ENCODE results near the gene FTCD. TPM values are rescaled to one million over a fixed set of nuclear protein-coding genes. Genes with fewer than 3 reads are reported as not detected.
A peak's percentile ranks its signal among the peaks of the same experiment; 100 is the strongest.
"Not testable (repeated sequence)": the region's sequence is repeated elsewhere in the genome, so short reads cannot be mapped to it uniquely, and the experiment has no call there.

FTCD gene
- total RNA-seq, 8 experiments from 2014 or later: 0.29 to 4.0 (median 1.1) TPM; not detected in 3

DNA sequence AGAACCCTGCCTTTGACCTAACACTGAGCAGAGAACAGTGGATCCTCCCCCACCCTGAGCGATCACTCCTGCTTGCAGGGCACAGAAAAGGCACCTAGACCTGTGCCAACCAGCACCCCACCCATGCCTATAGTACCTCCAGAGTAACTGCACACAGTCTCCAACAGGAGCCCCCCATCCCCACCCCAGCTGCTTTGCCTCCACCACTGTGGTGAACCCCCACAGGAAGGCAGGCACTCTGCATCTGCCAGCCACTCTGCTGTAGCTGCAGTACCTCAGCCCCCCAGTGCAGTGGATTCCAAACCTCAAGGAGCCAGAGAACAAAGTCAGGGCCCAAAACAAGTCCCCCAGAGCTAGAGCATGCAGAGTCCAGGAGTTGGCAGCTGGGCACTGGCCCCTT lies 18.2 kb upstream of the FTCD start:
- Histone ChIP-seq H3K27ac (no peak overlapping the region), H3K4me3 (no peak overlapping the region), H3K4me1 (replicated peaks in 1 of 2) (no peaks in the 10 kb centered on the region)
- no peak for ATAC-seq (replicated peaks in 6 of 8)
- in situ Hi-C loops (cut with MboI; ENCODE audit: low pct_unique_long_range_greater_than_20kb in 2 of 9, low sequenced_read_pairs in 9 of 9, unreplicated experiment in 9 of 9): no loop called here
- WGBS, 10 experiments: 100% methylated on average over 1 of the region's 1 CpG; no CpG with 5 or more reads in 9 of the 10 experiments

DNA sequence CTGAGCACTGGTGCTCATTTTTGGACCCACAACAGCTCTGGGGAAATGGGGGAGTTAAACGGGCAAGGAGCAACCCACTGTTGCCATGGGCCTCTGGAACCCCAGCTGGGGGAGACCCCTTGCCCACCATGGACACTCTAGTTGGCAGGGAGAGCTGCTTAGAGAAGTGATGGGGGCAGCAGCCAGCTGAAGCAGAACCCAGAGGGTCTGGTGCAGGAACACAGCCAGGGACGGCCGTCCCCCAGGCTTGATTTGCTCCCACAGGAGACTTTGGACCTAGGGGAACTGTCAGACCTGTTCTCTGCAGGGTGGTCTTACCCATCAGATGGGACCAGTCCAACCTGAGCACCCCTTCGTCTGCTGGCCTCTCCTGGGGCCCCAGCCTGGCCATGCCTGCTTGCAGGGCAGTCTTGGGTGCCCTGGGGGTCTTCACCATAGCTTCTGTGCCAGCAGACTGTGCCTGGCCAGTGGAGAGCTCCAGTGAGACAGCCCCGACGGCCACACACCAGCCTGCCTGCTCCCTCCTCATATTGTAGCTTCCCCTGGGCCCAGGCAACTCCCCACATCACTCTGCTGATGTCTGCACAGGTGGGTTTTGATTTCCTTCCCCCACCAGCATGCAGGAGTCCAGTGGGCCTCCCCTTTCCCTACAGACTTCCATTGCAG lies 17.6 kb upstream of the FTCD start:
- Histone ChIP-seq H3K27ac (no peak overlapping the region), H3K4me1 (replicated peaks in 1 of 2) (no peaks in the 10 kb centered on the region), H3K4me3 (no peak overlapping the region)
- in situ Hi-C loops (cut with MboI; ENCODE audit: low pct_unique_long_range_greater_than_20kb in 2 of 9, low sequenced_read_pairs in 9 of 9, unreplicated experiment in 9 of 9): no loop called here
- ATAC-seq (replicated peaks in 6 of 8): no peak
- WGBS, 10 experiments: 0 to 92% (median 31%) methylated on average over 1 to 2 of the region's 6 CpGs; no CpG with 5 or more reads in 6 of the 10 experiments

DNA sequence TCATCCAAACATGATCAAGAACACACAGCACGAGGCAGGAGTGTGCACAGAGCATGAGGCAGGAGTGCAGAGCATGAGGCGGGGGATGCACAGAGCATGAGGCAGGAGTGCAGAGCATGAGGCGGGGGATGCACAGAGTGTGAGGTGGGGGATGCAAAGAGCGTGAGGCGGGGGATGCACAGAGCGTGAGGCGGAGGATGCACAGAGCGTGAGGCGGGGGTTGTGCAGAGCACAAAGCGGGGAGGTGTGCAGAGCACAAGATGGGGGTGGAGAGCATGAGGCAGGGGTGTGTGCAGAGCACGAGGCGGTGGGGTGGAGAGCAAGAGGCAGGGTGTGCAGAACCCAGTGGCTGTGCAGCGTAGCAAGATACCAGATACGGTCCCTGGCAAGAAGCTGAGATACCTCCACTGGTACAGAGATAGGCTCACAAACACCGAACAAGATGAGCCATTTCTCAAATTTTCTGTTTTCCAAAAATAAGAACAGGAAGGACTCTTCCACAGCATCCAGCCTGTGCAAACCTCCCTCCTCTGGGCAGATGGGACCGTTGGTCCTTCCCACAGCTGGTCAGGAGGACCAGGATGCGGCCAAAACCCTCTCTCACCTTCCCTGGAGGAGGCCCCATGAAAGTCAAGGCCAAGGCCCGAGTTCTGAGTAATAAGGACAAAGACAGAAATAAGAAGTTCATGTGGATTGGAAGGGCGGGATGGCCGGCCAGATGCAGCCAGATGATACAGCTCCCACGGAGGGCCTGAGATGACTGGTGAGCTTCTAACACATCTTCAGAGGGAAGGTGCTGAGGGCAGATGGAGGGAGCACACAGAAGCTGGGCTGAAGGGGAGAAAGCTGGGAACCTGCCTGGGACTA lies 16.9 kb upstream of the FTCD start:
- 63 to 100% (median 93%) methylated on average over 1 to 9 of the region's 21 CpGs; no CpG with 5 or more reads in 3 of the 10 experiments for WGBS, 10 experiments
- in situ Hi-C loops (cut with MboI; ENCODE audit: low pct_unique_long_range_greater_than_20kb in 2 of 9, low sequenced_read_pairs in 9 of 9, unreplicated experiment in 9 of 9): no loop called here
- peak in 4 of 8 experiments; percentile 29 to 41 (median 38) for ATAC-seq (replicated peaks in 6 of 8)
- Histone ChIP-seq H3K4me3 (no peak overlapping the region), H3K4me1 (replicated peaks in 1 of 2) (no peaks in the 10 kb centered on the region), H3K27ac (no peak overlapping the region)

DNA sequence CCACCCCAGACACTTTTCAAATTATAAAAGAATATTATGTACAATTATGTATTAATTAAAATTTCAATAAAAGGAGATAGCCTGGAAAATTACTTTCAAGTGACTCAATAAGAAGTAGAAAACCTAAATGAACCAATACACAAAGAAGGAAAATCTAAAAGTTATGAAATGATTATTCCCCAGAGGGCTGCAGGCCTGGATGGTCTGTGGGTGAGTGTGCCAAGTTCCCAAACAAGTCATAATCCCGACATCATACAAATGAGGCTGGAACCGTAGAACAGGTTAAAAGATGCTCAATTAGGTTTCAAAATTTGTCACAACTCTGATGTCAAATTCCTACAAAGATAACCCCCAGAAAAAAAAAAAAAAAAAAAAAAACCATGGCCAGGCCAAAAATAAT lies 16.2 kb upstream of the FTCD start:
- Histone ChIP-seq H3K27ac (no peak overlapping the region), H3K4me1 (replicated peaks in 1 of 2) (no peaks in the 10 kb centered on the region), H3K4me3 (no peak overlapping the region)
- in situ Hi-C loops (cut with MboI; ENCODE audit: low pct_unique_long_range_greater_than_20kb in 2 of 9, low sequenced_read_pairs in 9 of 9, unreplicated experiment in 9 of 9): no loop called here
- WGBS, 10 experiments: 15 to 60% (median 45%) methylated on average over 1 to 2 of the region's 2 CpGs; no CpG with 5 or more reads in 2 of the 10 experiments
- ATAC-seq (replicated peaks in 6 of 8): no peak

DNA sequence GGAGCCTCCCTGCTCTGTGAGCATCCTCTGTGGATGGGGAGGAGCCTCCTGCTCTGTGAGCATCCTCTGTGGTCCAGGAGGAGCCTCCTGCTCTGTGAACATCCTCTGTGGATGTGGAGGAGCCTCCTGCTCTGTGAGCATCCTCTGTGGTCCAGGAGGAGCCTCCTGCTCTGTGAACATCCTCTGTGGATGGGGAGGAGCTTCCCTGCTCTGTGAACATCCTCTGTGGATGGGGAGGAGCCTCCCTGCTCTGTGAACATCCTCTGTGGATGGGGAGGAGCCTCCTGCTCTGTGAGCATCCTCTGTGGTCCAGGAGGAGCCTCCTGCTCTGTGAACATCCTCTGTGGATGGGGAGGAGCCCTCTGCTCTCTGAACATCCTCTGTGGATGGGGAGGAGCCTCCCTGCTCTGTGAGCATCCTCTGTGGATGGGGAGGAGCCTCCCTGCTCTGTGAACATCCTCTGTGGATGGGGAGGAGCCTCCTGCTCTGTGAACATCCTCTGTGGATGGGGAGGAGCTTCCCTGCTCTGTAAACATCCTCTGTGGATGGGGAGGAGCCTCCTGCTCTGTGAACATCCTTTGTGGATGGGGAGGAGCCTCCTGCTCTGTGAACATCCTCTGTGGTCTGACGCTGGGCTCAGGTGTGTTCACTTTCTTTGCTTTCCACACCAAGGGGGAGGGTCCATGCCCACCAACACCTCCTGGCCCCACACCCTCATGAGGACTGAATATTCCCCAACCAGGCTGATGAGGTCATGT lies 15.2 kb upstream of the FTCD start:
- in situ Hi-C loops (cut with MboI; ENCODE audit: low pct_unique_long_range_greater_than_20kb in 2 of 9, low sequenced_read_pairs in 9 of 9, unreplicated experiment in 9 of 9); H3K4me3 ChIP-seq; H3K27ac ChIP-seq; ATAC-seq (replicated peaks in 6 of 8); H3K4me1 ChIP-seq (replicated peaks in 1 of 2): not testable (repeated sequence)
- WGBS, 10 experiments: 100% methylated on average over 1 of the region's 1 CpG; no CpG with 5 or more reads in 7 of the 10 experiments

GRCh38 chr21:46168659-46169386 lies 13.4 kb upstream of the FTCD start:
- WGBS, 10 experiments: 81 to 100% (median 90%) methylated on average over 1 to 4 of the region's 8 CpGs; no CpG with 5 or more reads in 5 of the 10 experiments
- peak in 4 of 8 experiments; percentile 29 to 58 (median 39) for ATAC-seq (replicated peaks in 6 of 8)
- Histone ChIP-seq H3K4me1 (replicated peaks in 1 of 2) (no peaks in the 10 kb centered on the region), H3K4me3 (no peak overlapping the region), H3K27ac (no peak overlapping the region)
- in situ Hi-C loops (cut with MboI; ENCODE audit: low pct_unique_long_range_greater_than_20kb in 2 of 9, low sequenced_read_pairs in 9 of 9, unreplicated experiment in 9 of 9): no loop called here

GRCh38 chr21:46168238-46168637 lies 12.9 kb upstream of the FTCD start:
- in situ Hi-C loops (cut with MboI; ENCODE audit: low pct_unique_long_range_greater_than_20kb in 2 of 9, low sequenced_read_pairs in 9 of 9, unreplicated experiment in 9 of 9): no loop called here
- Histone ChIP-seq H3K4me3 (no peak overlapping the region), H3K4me1 (replicated peaks in 1 of 2) (no peaks in the 10 kb centered on the region), H3K27ac (peak overlapping the region in 1 of 2 donors; percentile 28)
- WGBS, 10 experiments: 87 to 100% methylated on average over 2 to 3 of the region's 14 CpGs; no CpG with 5 or more reads in 8 of the 10 experiments
- ATAC-seq (replicated peaks in 6 of 8): no peak

DNA sequence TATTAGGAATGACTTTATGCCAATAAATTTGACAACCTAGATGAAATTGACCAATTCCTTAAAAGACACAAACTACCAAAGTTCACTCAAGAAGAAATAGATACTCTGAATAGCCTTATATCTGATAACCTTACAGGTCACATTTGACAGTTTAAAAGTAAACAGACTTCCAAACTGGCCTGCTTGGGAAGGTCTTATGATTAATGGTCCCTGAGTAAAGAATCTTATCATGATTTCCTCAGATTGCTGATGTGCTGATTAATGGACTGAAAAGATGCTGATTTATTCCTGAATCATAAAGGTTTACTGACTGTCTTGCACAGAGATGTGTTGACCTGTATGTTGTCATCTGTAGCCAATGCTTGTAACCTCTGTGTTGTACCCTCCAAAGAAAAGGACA lies 9.7 kb upstream of the FTCD start:
- in situ Hi-C loops (cut with MboI; ENCODE audit: low pct_unique_long_range_greater_than_20kb in 2 of 9, low sequenced_read_pairs in 9 of 9, unreplicated experiment in 9 of 9): no loop called here
- ATAC-seq (replicated peaks in 6 of 8): no peak
- H3K4me3 ChIP-seq: no peak overlapping the region
- H3K4me1 ChIP-seq (replicated peaks in 1 of 2): no peaks in the 10 kb centered on the region
- no peak overlapping the region for H3K27ac ChIP-seq

- no peak for ATAC-seq (replicated peaks in 6 of 8)
- Histone ChIP-seq H3K27ac (no peak overlapping the region), H3K4me3 (no peak overlapping the region), H3K4me1 (replicated peaks in 1 of 2) (no peaks in the 10 kb centered on the region)
- in situ Hi-C loops (cut with MboI; ENCODE audit: low pct_unique_long_range_greater_than_20kb in 2 of 9, low sequenced_read_pairs in 9 of 9, unreplicated experiment in 9 of 9): no loop called here
- 19 to 100% (median 80%) methylated on average over 1 to 4 of the region's 4 CpGs for WGBS, 10 experiments
Observed at GRCh38 chr21:46163380-46163779, 8.0 kb upstream of the FTCD start.

DNA sequence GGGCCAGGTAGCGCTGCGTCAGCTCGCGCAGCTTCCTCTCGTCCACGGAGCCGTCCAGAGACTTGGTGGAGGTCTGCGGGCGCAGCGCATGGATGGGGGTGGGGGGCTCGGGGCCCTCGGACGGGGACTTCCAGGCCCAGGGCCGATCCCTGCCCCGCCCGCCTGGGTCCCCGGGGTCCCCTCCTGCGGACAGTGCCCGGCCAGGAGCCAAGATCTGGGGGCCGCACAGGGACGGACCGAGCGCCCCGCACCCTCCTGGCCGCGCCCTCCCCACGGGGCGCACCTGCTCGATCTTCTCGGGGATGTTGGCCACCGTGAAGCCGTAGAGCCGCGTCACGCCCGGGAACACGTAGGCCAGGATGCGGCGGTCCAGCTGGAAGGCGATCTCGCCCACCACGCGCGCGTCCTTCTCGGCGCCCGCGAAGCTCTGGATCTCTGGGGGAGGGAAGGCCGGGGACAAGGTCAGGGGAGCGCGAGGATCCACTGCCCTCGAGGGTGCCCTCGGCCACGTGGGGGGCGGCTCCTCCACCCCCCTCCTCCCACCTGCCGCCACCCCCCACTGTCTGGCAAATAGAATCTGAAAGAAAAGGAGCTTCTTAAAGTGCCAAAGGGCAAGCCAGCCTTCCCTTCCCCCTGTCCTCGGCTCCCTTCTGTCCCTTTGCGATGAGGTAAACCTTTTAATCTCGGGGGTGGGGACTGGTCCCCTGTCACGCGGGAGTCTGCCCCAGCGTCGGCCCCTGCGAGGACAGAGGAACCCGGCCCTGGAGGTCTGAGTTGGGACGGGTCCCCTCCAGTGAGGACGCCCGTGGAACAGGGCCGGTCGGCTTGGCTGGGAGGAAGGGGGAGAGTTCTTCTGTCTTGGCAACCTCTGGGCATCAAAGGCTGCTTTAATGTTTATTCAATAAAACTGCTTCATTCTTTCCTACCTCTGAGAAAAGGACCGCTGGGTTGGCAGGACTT lies 6.5 kb upstream of the FTCD start:
- WGBS, 10 experiments: 18 to 90% (median 77%) methylated on average over 1 to 13 of the region's 72 CpGs; no CpG with 5 or more reads in 4 of the 10 experiments
- in situ Hi-C loops (cut with MboI; ENCODE audit: low pct_unique_long_range_greater_than_20kb in 2 of 9, low sequenced_read_pairs in 9 of 9, unreplicated experiment in 9 of 9): no loop called here
- Histone ChIP-seq H3K4me3 (no peak overlapping the region), H3K27ac (no peak overlapping the region), H3K4me1 (replicated peaks in 1 of 2) (no peaks in the 10 kb centered on the region)
- ATAC-seq (replicated peaks in 6 of 8): peak in 2 of 8 experiments; percentile 9 to 19

DNA sequence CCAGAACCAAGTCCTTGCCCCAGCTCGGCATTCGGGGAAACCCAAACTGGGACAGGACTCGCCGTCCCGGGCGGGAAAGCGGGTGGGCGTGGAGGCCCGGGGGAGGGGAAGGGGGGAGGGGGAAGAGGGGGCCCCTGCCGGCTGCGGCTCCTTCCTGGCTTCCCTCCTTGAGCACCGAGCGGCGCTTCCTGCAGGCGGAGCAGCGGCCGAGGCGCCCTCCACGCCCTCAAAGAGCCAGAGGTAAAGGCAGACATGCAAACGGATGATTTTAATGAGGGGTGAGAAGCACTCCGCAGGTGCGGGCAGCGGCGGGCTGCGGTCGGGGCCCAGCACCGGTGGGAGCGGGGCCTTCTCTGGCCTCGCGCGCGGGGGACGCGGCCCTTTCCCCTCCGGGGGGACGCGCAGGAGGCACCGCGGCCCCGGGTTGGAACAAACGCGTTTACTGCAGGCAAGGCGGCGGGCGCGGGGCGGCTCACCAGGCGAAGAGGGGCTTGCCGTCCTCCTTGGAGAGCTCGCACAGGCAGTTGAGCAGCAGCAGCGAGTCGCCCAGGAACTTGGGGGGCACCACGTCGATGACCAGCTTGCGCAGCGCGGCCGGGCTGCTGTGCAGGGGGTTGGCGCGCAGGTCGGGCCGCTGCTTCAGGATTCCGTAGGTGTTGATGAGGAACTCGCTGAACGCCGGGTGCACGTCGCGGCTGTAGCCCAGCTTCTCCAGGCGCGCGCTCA lies 5.7 kb upstream of the FTCD start:
- in situ Hi-C loops (cut with MboI; ENCODE audit: low pct_unique_long_range_greater_than_20kb in 2 of 9, low sequenced_read_pairs in 9 of 9, unreplicated experiment in 9 of 9): no loop called here

More for the DNA sequence above, 5.7 kb upstream of the FTCD start:
- no peak overlapping the region for H3K27ac ChIP-seq
- H3K4me1 ChIP-seq (replicated peaks in 1 of 2): peaks cover 0 to 2% of the 10 kb centered on the region in 2 donors
- 100% methylated on average over 9 of the region's 72 CpGs; no CpG with 5 or more reads in 9 of the 10 experiments for WGBS, 10 experiments
- no peak overlapping the region for H3K4me3 ChIP-seq
- no peak for ATAC-seq (replicated peaks in 6 of 8)

Data from motor neuron (in vitro differentiated cells).